Endothelial cell of umbilical vein (primary cell): ENCODE data around the gene PGGHG. TPM values are rescaled to one million over a fixed set of nuclear protein-coding genes. Genes with fewer than 3 reads are reported as not detected.

Source experiments
- BruUV-seq: library from RNA; stranded (reverse); fragments of 400-500 nt; replicated peaks from 2 replicates; lab custom pipeline; 2021; lab: Mats Ljungman, UMichigan
- CTCF ChIA-PET: fragments of 300-600, 350-600 bp; sonication (Branson Sonifier 250); formaldehyde crosslinking; loops from one replicate; lab custom pipeline; 2021; ENCODE audit warnings: antibody characterized with exemption, inconsistent platforms; lab: Charles Lee
- POLR2A ChIA-PET: fragments of 300-600, 350-600 bp; sonication (Branson Sonifier 250); formaldehyde crosslinking; loops from one replicate; lab custom pipeline; 2021; ENCODE audit warnings: antibody characterized with exemption, inconsistent platforms; lab: Charles Lee
- DNase-seq: peaks from one replicate; pipeline ENCODE4 v3.0.0-alpha.2; 2011; ENCODE audit warnings: low read depth, low spot score
- FAIRE-seq: peaks from 2 replicates; lab custom pipeline; 2011; peaks lifted over from hg19 to GRCh38; lab: Jason Lieb, UNC
- H2AFZ ChIP-seq: 2 replicates; pipeline ENCODE4 v1.6.0; 2012; ENCODE audit warnings: low read depth, low read length, control low read depth, inconsistent platforms
- H3K27ac ChIP-seq: 2 replicates; pipeline ENCODE4 v1.5.1; 2011; ENCODE audit warnings: low read depth, mild to moderate bottlenecking, control low read depth, low read length, moderate library complexity; ENCODE audit not compliant: insufficient read depth
- H3K27me3 ChIP-seq, 2 experiments: 2 replicates each; pipeline versions ENCODE4 v1.6.0 to v1.6.1; 2011; ENCODE audit warnings: low read length in 2 of 2, mixed read lengths in 1 of 2; ENCODE audit not compliant: control insufficient read depth in 2 of 2, insufficient read depth in 2 of 2
- H3K36me3 ChIP-seq, 2 experiments: 2 replicates in 1 of 2; 3 replicates in 1 of 2; pipeline ENCODE4 v1.5.1; 2011; ENCODE audit warnings: low read length in 2 of 2, mild to moderate bottlenecking in 1 of 2, moderate library complexity in 1 of 2; ENCODE audit not compliant: control insufficient read depth in 2 of 2, insufficient read depth in 2 of 2; ENCODE audit errors: extremely low read depth in 1 of 2
- H3K4me1 ChIP-seq: 3 replicates; pipeline ENCODE4 v1.5.1; 2011; ENCODE audit warnings: mild to moderate bottlenecking, low read length; ENCODE audit not compliant: control insufficient read depth, insufficient read depth; ENCODE audit errors: extremely low read depth
- H3K4me2 ChIP-seq: 2 replicates; pipeline ENCODE4 v1.6.1; 2011; ENCODE audit warnings: low read length, control low read depth, mixed read lengths; ENCODE audit not compliant: insufficient read depth
- H3K4me3 ChIP-seq, 3 experiments: fragments of 200-600 bp in 1 of 3; sonication (generic), shearing (Covaris generic) in 1 of 3; replicated peaks in 1 of 3; 2 replicates each; pipeline ENCODE4 v1.5.1; 2011 to 2016; ENCODE audit warnings: control low read depth in 3 of 3, low read length in 3 of 3, mild to moderate bottlenecking in 2 of 3, inconsistent platforms in 1 of 3, low read depth in 1 of 3, moderate library complexity in 1 of 3; ENCODE audit not compliant: insufficient read depth in 1 of 3
- H3K79me2 ChIP-seq: 2 replicates; pipeline ENCODE4 v1.6.0; 2012; ENCODE audit warnings: low read length, inconsistent platforms; ENCODE audit not compliant: control insufficient read depth, insufficient read depth
- H3K9ac ChIP-seq: replicated peaks from 2 replicates; pipeline ENCODE3; 2011; ENCODE audit warnings: low read length, control low read depth; ENCODE audit not compliant: insufficient read depth; ENCODE audit errors: extremely low read depth
- H3K9me1 ChIP-seq: replicated peaks from 3 replicates; pipeline ENCODE4 v1.6.0; 2011; ENCODE audit warnings: mild to moderate bottlenecking, low read length; ENCODE audit not compliant: control insufficient read depth, insufficient read depth; ENCODE audit errors: extremely low read depth
- H3K9me3 ChIP-seq: replicated peaks from 2 replicates; pipeline ENCODE4 v1.5.1; 2012; ENCODE audit warnings: low read length, inconsistent platforms; ENCODE audit not compliant: control insufficient read depth, insufficient read depth
- H4K20me1 ChIP-seq: replicated peaks from 2 replicates; pipeline ENCODE3; 2011; ENCODE audit warnings: mild to moderate bottlenecking, low read length; ENCODE audit not compliant: control insufficient read depth, insufficient read depth; ENCODE audit errors: extremely low read depth
- CTCF ChIP-seq, 2 donors: IDR thresholded peaks; 1 replicate in 1 of 2; 2 replicates in 1 of 2; pipeline ENCODE4 v1.5.1; 2011; ENCODE audit warnings: low read length in 2 of 2, mild to moderate bottlenecking in 2 of 2, moderate library complexity in 2 of 2, control low read depth in 1 of 2, inconsistent platforms in 1 of 2, low read depth in 1 of 2; ENCODE audit not compliant: insufficient read depth in 1 of 2; ENCODE audit errors: extremely low read depth in 1 of 2
- EZH2 ChIP-seq: IDR thresholded peaks from 2 replicates; pipeline ENCODE4 v1.6.1; 2012; ENCODE audit warnings: borderline replicate concordance, low read depth, mild to moderate bottlenecking, moderate library complexity, low read length, inconsistent platforms; ENCODE audit not compliant: severe bottlenecking
- FOS ChIP-seq: IDR thresholded peaks from 2 replicates; pipeline ENCODE4 v1.6.1; 2011; ENCODE audit warnings: mild to moderate bottlenecking, low read length, moderate library complexity, borderline replicate concordance; ENCODE audit not compliant: insufficient read depth
- GATA2 ChIP-seq: IDR thresholded peaks from 2 replicates; pipeline ENCODE4 v1.7.0; 2011; ENCODE audit warnings: low read depth, mild to moderate bottlenecking, moderate library complexity, mixed read lengths, low read length; ENCODE audit not compliant: insufficient read length, insufficient read depth
- JUN ChIP-seq: IDR thresholded peaks from 2 replicates; pipeline ENCODE4 v1.6.1; 2011; ENCODE audit warnings: borderline replicate concordance, low read depth; ENCODE audit not compliant: insufficient read length, insufficient read depth
- MYC ChIP-seq: IDR thresholded peaks from one replicate; pipeline ENCODE4 v1.6.1; 2011; ENCODE audit warnings: mild to moderate bottlenecking, low read depth, low read length
- POLR2A ChIP-seq: IDR thresholded peaks from 2 replicates; pipeline ENCODE4 v1.6.1; 2012; ENCODE audit warnings: low read depth, mild to moderate bottlenecking, control low read depth, low read length
- POLR2AphosphoS5 ChIP-seq: IDR thresholded peaks from 2 replicates; pipeline ENCODE4 v1.6.1; 2012; ENCODE audit warnings: low read depth, mild to moderate bottlenecking, control low read depth, low read length, moderate library complexity; ENCODE audit not compliant: insufficient read depth
- dilution Hi-C: fragments of 300-500 bp; cut with MboI; formaldehyde crosslinking; loops from one replicate; pipeline ENCODE4 v1.15.0; 2019; ENCODE audit warnings: low sequenced_read_pairs; ENCODE audit not compliant: extremely low pct_ligation_motif_present
- intact Hi-C: fragments of 100-400 bp; cut with micrococcal nuclease; formaldehyde crosslinking; loops from one replicate; pipeline ENCODE4 v1.10.0; 2022
- polyA plus RNA-seq, 4 experiments: library from polyadenylated mRNA; depleted of rRNA in 3 of 4; stranded (reverse) in 3 of 4; unstranded in 1 of 4; fragments of >200 nt; gene quantifications; 2 replicates each; pipeline versions ENCODE4 v1.2.1 to v1.2.3, GENCODE V29; 2011 to 2012; ENCODE audit warnings: missing spikeins in 1 of 4
- total RNA-seq: library from RNA; stranded (reverse); gene quantifications from 2 replicates; pipeline ENCODE4 v1.2.3, GENCODE V29; 2021
- TF ChIP-seq, protein P1 (sequence below): IDR thresholded peaks from 2 replicates; pipeline ENCODE4 v1.6.1; 2011; ENCODE audit not compliant: insufficient read depth, insufficient read length

The PGGHG gene
- total and polyA plus RNA-seq, 2 donors (not counting 3 experiments of a cell fraction or from before 2014, with no cell fraction given): 31.6 to 42.4 TPM

DNA sequence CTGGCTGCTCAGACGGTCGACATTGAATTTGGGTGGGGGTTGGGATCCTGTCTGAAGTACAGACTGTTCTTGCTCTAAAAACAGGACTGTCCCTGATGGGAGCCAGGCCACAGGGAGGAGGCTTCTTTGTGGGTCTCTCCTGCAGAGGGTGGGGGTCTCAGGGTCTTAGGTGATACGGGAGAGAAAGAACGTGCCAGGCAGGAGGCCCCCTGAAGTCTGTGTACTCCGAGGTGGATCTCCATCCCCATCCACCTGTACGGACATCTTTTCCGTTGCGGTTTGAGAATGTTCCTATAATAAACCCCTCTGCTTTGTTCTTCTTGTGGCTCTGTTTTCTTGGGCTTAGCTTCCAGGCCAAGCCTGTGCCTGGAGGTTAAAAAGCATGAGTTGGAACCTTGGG is 36.3 kb upstream of the PGGHG start:
- TSS peak; percentile 61 for BruUV-seq
- no peaks in the 10 kb centered on the region for H3K4me1 ChIP-seq
- H3K9ac ChIP-seq: no peak overlapping the region
- no peak for TF ChIP-seq CTCF (IDR thresholded peaks at IDR 0.05; ENCODE audit: extremely low read depth in 1 of 2, insufficient read depth in 1 of 2, low read depth in 1 of 2, low read length in 2 of 2)
- no peak for TF ChIP-seq MYC
- no peak for TF ChIP-seq EZH2
- TF ChIP-seq POLR2A: no peak
- TF ChIP-seq, protein P1, sequence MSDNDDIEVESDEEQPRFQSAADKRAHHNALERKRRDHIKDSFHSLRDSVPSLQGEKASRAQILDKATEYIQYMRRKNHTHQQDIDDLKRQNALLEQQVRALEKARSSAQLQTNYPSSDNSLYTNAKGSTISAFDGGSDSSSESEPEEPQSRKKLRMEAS: no peak
- TF ChIP-seq GATA2: no peak
- TF ChIP-seq FOS: no peak
- TF ChIP-seq JUN: no peak
- TF ChIP-seq POLR2AphosphoS5: no peak
- no peak for FAIRE-seq
- H3K36me3 ChIP-seq: peaks cover 14 to 36% of the 10 kb centered on the region in 2 experiments
- no peaks in the 10 kb centered on the region for H3K79me2 ChIP-seq
- dilution Hi-C loops: no loop called here
- H4K20me1 ChIP-seq: no peaks in the 10 kb centered on the region
- CTCF ChIA-PET: interaction anchor here (1.4 to 5.0 kb wide), 2 partner anchors 31 to 110 kb away, joined by 3 to 71 read pairs; no protein-coding TSS in a partner anchor
- H3K27me3 ChIP-seq: no peaks in the 10 kb centered on the region
- intact Hi-C loops: loop anchor here (5.0 kb wide), 1 partner anchor 195 kb away; no protein-coding TSS in a partner anchor
- DNase-seq: no peak
- no peak overlapping the region for H3K27ac ChIP-seq
- no peak overlapping the region for H3K4me3 ChIP-seq
- no peaks in the 10 kb centered on the region for H3K9me3 ChIP-seq
- POLR2A ChIA-PET: no interaction called here
- H2AFZ ChIP-seq: no peak overlapping the region
- no peaks in the 10 kb centered on the region for H3K9me1 ChIP-seq
- no peak overlapping the region for H3K4me2 ChIP-seq
